B cell (primary cell): ENCODE data around the gene NEUROG3. TPM values are rescaled to one million over a fixed set of nuclear protein-coding genes. Genes with fewer than 3 reads are reported as not detected.
A peak's percentile ranks its signal among the peaks of the same experiment; 100 is the strongest.

Source experiments
- ATAC-seq: fragments of 200-7000 bp; cut with Tn5 transposase; one replicate; pipeline ENCODE4 v1.10.0; 2021; ENCODE audit warnings: low read depth, mild to moderate bottlenecking, moderate number of reproducible peaks, moderate library complexity
- CTCF ChIA-PET: fragments of 350-600 bp; sonication (Branson Sonifier 250); formaldehyde crosslinking; loops from one replicate; lab custom pipeline; 2021; ENCODE audit warnings: antibody characterized with exemption, inconsistent platforms; lab: Charles Lee
- POLR2A ChIA-PET: fragments of 350-600 bp; sonication (Branson Sonifier 250); formaldehyde crosslinking; loops from one replicate; lab custom pipeline; 2021; ENCODE audit warnings: antibody characterized with exemption; lab: Charles Lee
- DNase-seq: peaks from one replicate; pipeline ENCODE4 v3.0.0; 2013
- H2AFZ ChIP-seq: 2 replicates; pipeline ENCODE4 v1.6.1; 2012; ENCODE audit warnings: mild to moderate bottlenecking, low read depth, low read length; ENCODE audit not compliant: insufficient read depth, poor library complexity, severe bottlenecking
- H3K27ac ChIP-seq, 2 donors: 1 replicate in 1 of 2; 2 replicates in 1 of 2; pipeline ENCODE4 v1.5.1; 2012 to 2013; ENCODE audit warnings: low read length in 2 of 2, mild to moderate bottlenecking in 2 of 2, moderate library complexity in 1 of 2
- H3K27me3 ChIP-seq, 4 experiments: fragments of 200-600 bp in 1 of 4; sonication (generic) in 1 of 4; replicated peaks in 1 of 4; 1 replicate in 2 of 4; 2 replicates in 2 of 4; pipeline versions ENCODE4 v1.6.1 to v1.7.0; 2013 to 2016; ENCODE audit warnings: low read length in 3 of 4, mild to moderate bottlenecking in 2 of 4, mixed read lengths in 1 of 4, moderate library complexity in 1 of 4; ENCODE audit not compliant: insufficient read depth in 4 of 4, control insufficient read depth in 3 of 4; ENCODE audit errors: control extremely low read depth in 1 of 4
- H3K36me3 ChIP-seq, 2 experiments: replicated peaks in 1 of 2; 1 replicate in 1 of 2; 2 replicates in 1 of 2; pipeline versions ENCODE4 v1.6.1 to v1.7.1; 2013; ENCODE audit warnings: low read length in 1 of 2; ENCODE audit not compliant: insufficient read depth in 2 of 2, control insufficient read depth in 1 of 2; ENCODE audit errors: control extremely low read depth in 1 of 2, extremely low read depth in 1 of 2
- H3K4me1 ChIP-seq, 2 donors: fragments of 200-600 bp in 1 of 2; sonication (generic) in 1 of 2; 1 replicate in 1 of 2; 2 replicates in 1 of 2; pipeline versions ENCODE4 v1.5.1 to v1.6.1; 2013 to 2017; ENCODE audit warnings: low read length in 2 of 2; ENCODE audit not compliant: control insufficient read depth in 2 of 2, insufficient read depth in 2 of 2
- H3K4me2 ChIP-seq: replicated peaks from 2 replicates; pipeline ENCODE3; 2012; ENCODE audit warnings: mild to moderate bottlenecking, low read depth, low read length; ENCODE audit not compliant: poor library complexity, severe bottlenecking
- H3K4me3 ChIP-seq, 5 experiments: fragments of 200-600 bp in 1 of 5; sonication (generic) in 1 of 5; 1 replicate in 3 of 5; 2 replicates in 2 of 5; pipeline versions ENCODE4 v1.5.1 to v1.7.0; 2011 to 2016; ENCODE audit warnings: low read length in 4 of 5, mild to moderate bottlenecking in 4 of 5, low read depth in 2 of 5, control low read depth in 1 of 5, moderate library complexity in 1 of 5; ENCODE audit not compliant: insufficient read depth in 1 of 5; ENCODE audit errors: control extremely low read depth in 1 of 5, extremely low read depth in 1 of 5
- H3K79me2 ChIP-seq: fragments of 200-600 bp; sonication (generic); one replicate; pipeline ENCODE4 v1.6.0; 2016; ENCODE audit warnings: low read length; ENCODE audit not compliant: control insufficient read depth, insufficient read depth
- H3K9ac ChIP-seq: fragments of 200-600 bp; sonication (generic); 2 replicates; pipeline ENCODE4 v1.6.1; 2017; ENCODE audit warnings: mild to moderate bottlenecking, low read length, moderate library complexity
- H3K9me3 ChIP-seq, 3 donors: one replicate each; pipeline versions ENCODE4 v1.6.1 to v1.7.1; 2013; ENCODE audit warnings: low read length in 2 of 3; ENCODE audit not compliant: control insufficient read depth in 2 of 3, insufficient read depth in 1 of 3; ENCODE audit errors: control extremely low read depth in 1 of 3
- H4K20me1 ChIP-seq: 2 replicates; pipeline ENCODE4 v1.6.0; 2012; ENCODE audit warnings: mild to moderate bottlenecking, low read length; ENCODE audit not compliant: insufficient read depth, control insufficient read depth, poor library complexity, severe bottlenecking
- H3K27ac Mint-ChIP-seq: one replicate; pipeline ENCODE4 v1.8.0; 2021; ENCODE audit warnings: mixed read lengths
- H3K27me3 Mint-ChIP-seq: one replicate; pipeline ENCODE4 v1.8.0; 2021; ENCODE audit warnings: mixed read lengths
- H3K4me1 Mint-ChIP-seq: one replicate; pipeline ENCODE4 v1.8.0; 2021; ENCODE audit warnings: mixed read lengths
- H3K4me3 Mint-ChIP-seq: one replicate; pipeline ENCODE4 v1.8.0; 2021; ENCODE audit warnings: mixed read lengths
- H3K9me3 Mint-ChIP-seq: one replicate; pipeline ENCODE4 v1.8.0; 2022; ENCODE audit warnings: mixed read lengths; ENCODE audit not compliant: insufficient read depth
- EZH2 ChIP-seq: IDR thresholded peaks from 2 replicates; pipeline ENCODE4 v1.6.1; 2012; ENCODE audit warnings: borderline replicate concordance, low read depth, mild to moderate bottlenecking, moderate library complexity, low read length; ENCODE audit not compliant: insufficient read depth, poor library complexity, severe bottlenecking
- WGBS: methylation state at CpG from one replicate; pipeline ENCODE4 v1.1.5; 2013; ENCODE audit warnings: missing lambda C conversion rate; ENCODE audit not compliant: insufficient coverage; 5-methylcytosine and 5-hydroxymethylcytosine counted together
- intact Hi-C: fragments of 100-400 bp; cut with micrococcal nuclease; formaldehyde crosslinking; loops from one replicate; pipeline ENCODE4 v1.10.0; 2022
- polyA minus RNA-seq: library from RNA; depleted of rRNA, polyadenylated mRNA; stranded (reverse); fragments of >200 nt; gene quantifications from 2 replicates; pipeline ENCODE4 v1.2.3, GENCODE V29; 2012
- polyA plus RNA-seq: library from polyadenylated mRNA; depleted of rRNA; stranded (reverse); fragments of >200 nt; gene quantifications from 2 replicates; pipeline ENCODE4 v1.2.3, GENCODE V29; 2012
- total RNA-seq, 2 donors: library from RNA; stranded (reverse); fragments of 120-200 nt in 1 of 2; gene quantifications; 1 replicate in 1 of 2; 2 replicates in 1 of 2; pipeline versions ENCODE4 v1.2.3 to v1.2.4, GENCODE V29; 2013 to 2022
- TF ChIP-seq, protein P1 (sequence below): fragments of 200-600 bp; IDR thresholded peaks from one replicate; pipeline ENCODE4 v1.8.0; 2022; ENCODE audit warnings: antibody characterized with exemption, mild to moderate bottlenecking

The NEUROG3 gene, protein sequence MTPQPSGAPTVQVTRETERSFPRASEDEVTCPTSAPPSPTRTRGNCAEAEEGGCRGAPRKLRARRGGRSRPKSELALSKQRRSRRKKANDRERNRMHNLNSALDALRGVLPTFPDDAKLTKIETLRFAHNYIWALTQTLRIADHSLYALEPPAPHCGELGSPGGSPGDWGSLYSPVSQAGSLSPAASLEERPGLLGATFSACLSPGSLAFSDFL
- total RNA-seq, result not detected in 2 replicates
- not detected for total RNA-seq (2013)
- 0.09 TPM in 1 of 2 replicates, not detected in the other for polyA plus RNA-seq
- 0.43 TPM in 1 of 2 replicates, not detected in the other for polyA minus RNA-seq

DNA sequence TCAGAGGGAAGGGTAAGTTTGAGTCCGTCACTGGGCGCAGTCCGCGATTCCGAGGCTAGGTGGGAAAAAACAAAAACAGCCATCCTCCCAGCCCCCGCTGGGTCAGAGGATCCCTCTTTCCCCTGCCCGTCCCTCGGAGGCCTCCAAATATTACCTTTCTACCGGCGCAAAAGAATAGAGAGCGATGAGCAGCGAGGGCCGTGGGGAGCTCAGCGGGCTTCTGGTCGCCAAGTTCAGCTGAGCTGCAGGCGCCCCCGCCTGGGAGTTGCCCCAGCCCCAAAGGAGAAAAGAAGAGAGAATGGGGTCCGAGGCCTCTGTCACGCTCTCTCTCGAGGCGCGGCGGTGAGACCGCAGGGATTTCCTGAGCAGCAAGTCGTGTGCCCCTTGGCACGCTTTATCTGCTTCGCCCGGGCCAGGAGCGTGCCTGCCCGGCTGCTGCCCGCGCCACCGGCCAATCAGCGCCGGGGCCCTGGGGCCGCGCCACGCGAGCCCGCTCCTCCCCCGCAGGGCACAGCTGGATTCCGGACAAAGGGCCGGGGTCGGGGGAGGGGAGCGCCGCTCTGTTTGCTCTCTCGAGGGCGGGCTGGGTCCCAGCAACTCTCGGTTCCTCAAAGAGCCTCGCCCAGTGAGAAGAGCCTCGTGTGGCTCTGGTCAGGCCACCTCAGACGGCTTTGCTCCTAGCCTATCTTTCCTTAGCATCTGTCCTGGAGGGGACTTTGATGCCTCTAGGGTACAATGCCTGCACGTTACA, at the start of gene NEUROG3:
Gene NEUROG3 (minus strand): TSS at position 367 of the 751 bp plus-strand sequence. CDS start 379 bp downstream, outside the sequence.
- POLR2A ChIA-PET, result interaction anchor here (0.6 kb wide), 1 partner anchor 710 kb away, joined by 10 read pairs; no protein-coding TSS in a partner anchor
- H3K4me1 ChIP-seq, result peaks cover 32 to 35% of the 10 kb centered on the region in 2 donors
- H4K20me1 ChIP-seq, result no peaks in the 10 kb centered on the region
- H3K4me3 Mint-ChIP-seq, result peak within 1 kb of the TSS; percentile 81
- ATAC-seq, result peak; percentile 64
- TF ChIP-seq, protein P1, sequence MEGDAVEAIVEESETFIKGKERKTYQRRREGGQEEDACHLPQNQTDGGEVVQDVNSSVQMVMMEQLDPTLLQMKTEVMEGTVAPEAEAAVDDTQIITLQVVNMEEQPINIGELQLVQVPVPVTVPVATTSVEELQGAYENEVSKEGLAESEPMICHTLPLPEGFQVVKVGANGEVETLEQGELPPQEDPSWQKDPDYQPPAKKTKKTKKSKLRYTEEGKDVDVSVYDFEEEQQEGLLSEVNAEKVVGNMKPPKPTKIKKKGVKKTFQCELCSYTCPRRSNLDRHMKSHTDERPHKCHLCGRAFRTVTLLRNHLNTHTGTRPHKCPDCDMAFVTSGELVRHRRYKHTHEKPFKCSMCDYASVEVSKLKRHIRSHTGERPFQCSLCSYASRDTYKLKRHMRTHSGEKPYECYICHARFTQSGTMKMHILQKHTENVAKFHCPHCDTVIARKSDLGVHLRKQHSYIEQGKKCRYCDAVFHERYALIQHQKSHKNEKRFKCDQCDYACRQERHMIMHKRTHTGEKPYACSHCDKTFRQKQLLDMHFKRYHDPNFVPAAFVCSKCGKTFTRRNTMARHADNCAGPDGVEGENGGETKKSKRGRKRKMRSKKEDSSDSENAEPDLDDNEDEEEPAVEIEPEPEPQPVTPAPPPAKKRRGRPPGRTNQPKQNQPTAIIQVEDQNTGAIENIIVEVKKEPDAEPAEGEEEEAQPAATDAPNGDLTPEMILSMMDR, result no peak
- TF ChIP-seq EZH2, result no peak
- H3K4me2 ChIP-seq, result peak within 1 kb of the TSS; percentile 77
- H3K27ac ChIP-seq, result no peak within 1 kb of the TSS
- no peaks in the 10 kb centered on the region for H3K79me2 ChIP-seq
- H2AFZ ChIP-seq, result peak within 1 kb of the TSS; percentile 69
- intact Hi-C loops, result no loop called here
- peaks cover 0 to 91% (median 32%) of the 10 kb centered on the region in 4 experiments for H3K27me3 ChIP-seq
- no peaks in the 10 kb centered on the region for H3K36me3 ChIP-seq
- H3K9ac ChIP-seq, result peak within 1 kb of the TSS; percentile 49
- H3K27me3 Mint-ChIP-seq, result peaks cover 72% of the 10 kb centered on the region
- peak; percentile 39 for DNase-seq
- H3K4me1 Mint-ChIP-seq, result peaks cover 26% of the 10 kb centered on the region
- peaks cover 0 to 18% (median 0%) of the 10 kb centered on the region in 3 donors for H3K9me3 ChIP-seq
- WGBS, result 2% methylated on average over 53 of the region's 53 CpGs
- H3K27ac Mint-ChIP-seq, result no peak within 1 kb of the TSS
- CTCF ChIA-PET, result interaction anchor here (0.8 kb wide), 1 partner anchor 165 kb away, joined by 3 read pairs; no protein-coding TSS in a partner anchor
- H3K4me3 ChIP-seq, result peak within 1 kb of the TSS; percentile 13 to 44 (median 43)
- H3K9me3 Mint-ChIP-seq, result no peaks in the 10 kb centered on the region

DNA sequence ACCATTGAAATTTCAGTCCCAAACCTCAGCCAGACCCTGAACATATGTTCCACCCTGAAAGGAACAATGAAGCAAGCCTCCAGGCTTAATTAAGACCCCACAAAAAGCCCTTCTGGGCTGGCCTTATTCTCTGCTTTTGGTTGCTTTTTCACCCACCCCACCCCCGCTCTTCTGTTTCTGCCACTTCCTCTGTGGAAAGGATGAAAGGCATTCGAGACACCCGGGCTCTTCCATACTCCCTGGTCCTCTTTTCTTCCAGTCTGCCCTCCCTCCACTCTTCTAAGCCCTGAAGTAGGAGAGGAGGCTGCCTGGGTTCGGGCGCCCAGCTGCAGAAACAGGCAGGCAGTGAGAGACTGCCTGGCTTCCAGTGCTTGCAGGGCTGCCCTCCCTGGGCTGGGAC, 47.4 kb upstream of the NEUROG3 start:
- peaks cover 12% of the 10 kb centered on the region for H3K9me3 Mint-ChIP-seq
- no peaks in the 10 kb centered on the region for H3K79me2 ChIP-seq
- H3K9ac ChIP-seq, result no peak overlapping the region
- H3K27me3 Mint-ChIP-seq, result peaks cover 62% of the 10 kb centered on the region
- ATAC-seq, result no peak
- no peaks in the 10 kb centered on the region for H3K4me1 ChIP-seq
- peaks cover 4% of the 10 kb centered on the region for H3K4me1 Mint-ChIP-seq
- no peak overlapping the region for H3K4me3 ChIP-seq
- 93% methylated on average over 2 of the region's 5 CpGs for WGBS
- intact Hi-C loops, result no loop called here
- ChIA-PET CTCF (no interaction called here), POLR2A (no interaction called here)
- H3K27ac ChIP-seq, result no peak overlapping the region
- H3K27ac Mint-ChIP-seq, result no peak overlapping the region
- TF ChIP-seq, protein P1, result no peak
- no peak for TF ChIP-seq EZH2
- H3K36me3 ChIP-seq, result no peaks in the 10 kb centered on the region
- no peaks in the 10 kb centered on the region for H4K20me1 ChIP-seq
- no peak overlapping the region for H3K4me2 ChIP-seq
- peaks cover 3 to 10% (median 7%) of the 10 kb centered on the region in 3 donors for H3K9me3 ChIP-seq
- H3K4me3 Mint-ChIP-seq, result no peak overlapping the region
- DNase-seq, result no peak
- peaks cover 0 to 23% (median 8%) of the 10 kb centered on the region in 4 experiments for H3K27me3 ChIP-seq
- H2AFZ ChIP-seq, result no peak overlapping the region
